GM18508 (cell line): ENCODE measurements around the gene KRTAP12-2.
"Not testable (repeated sequence)": the region's sequence is repeated elsewhere in the genome, so short reads cannot be mapped to it uniquely, and the experiment has no call there.

Source experiments
- ATAC-seq: cut with Tn5 transposase; IDR thresholded peaks from one replicate; pipeline ENCODE4 v1.9.1; 2021; ENCODE audit warnings: moderate number of reproducible peaks; ENCODE audit not compliant: insufficient read depth, unreplicated experiment

The KRTAP12-2 gene

DNA sequence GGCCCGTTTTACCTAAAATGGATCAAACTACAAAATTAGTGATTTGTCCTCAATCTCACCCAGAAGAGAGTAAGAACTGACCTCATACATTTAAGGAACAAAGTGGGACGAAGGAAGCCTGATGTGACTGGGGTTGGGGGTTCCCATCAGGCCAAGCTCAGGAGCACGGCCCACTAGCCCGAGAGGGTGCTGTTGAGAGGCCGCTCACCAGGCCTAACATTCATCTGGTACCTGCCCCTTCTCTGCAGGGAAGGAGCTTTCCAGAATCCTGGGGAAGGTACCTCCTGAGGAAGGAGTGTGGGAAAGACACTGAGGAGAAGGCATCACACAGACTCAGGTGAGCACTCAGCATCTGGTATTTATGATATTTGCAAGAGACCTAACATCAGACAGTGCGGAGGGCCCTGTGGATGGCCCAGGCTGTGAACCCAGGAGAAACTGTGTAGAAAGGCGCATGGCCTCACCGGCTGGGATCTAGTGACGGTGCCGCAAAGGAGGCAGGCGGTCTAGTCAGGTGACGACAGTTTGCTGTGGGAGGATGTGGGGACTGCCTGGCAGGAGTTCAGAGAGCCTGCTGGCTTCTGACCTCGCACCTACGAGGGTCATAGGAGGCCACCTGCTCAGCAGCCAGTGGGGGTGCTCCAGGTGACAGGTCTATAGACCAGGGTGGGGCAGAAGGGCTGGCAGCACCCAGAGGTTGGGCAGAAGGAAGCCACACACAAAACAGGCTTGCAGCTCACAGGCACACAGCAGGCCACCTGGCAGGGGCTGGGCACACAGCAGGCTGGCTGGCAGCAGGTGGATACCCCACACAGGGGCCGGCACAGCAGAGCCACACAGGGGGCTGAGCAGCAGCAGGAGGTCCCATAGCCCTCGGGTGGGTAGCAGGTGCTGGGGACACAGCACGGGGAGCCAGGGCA is 12.8 kb downstream of the KRTAP12-2 start:
- no peak for ATAC-seq

GRCh38 chr21:44653123-44653522 is 13.6 kb downstream of the KRTAP12-2 start:
- no peak for ATAC-seq

DNA sequence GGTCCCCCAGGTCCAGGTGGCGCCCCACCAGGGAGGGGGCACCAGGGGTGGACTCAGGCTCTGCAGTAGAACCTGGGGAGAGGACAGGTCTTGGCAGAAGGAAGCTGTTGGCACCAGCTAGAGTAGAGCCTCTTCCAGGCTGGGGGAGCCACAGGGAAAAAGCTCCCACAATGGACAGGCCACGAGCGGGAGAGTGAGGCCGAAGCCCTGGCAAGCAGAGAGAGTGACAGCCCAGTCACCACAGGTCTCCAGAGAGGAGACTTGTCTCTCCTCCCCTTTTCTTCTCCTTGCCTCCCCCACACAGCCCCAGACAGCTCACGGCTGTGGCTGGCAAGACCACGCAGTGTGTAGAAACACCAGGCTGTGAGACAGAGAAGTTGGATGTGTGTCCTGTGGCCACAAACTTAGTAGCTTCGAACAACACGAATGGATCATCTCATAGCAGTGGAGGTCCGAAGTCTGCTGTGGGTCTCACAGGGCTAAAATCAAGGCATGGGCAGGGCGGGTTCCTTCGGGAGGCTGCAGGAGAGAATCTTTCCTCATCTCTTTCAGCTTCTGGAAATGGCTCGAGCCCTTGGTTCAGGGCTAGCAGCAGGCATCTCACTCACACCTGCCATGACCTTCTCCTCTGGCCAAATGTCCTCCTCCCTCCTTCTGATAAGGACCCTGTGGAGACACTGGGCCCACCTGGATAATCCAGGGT is 15.6 kb downstream of the KRTAP12-2 start:
- no peak for ATAC-seq

GRCh38 chr21:44650265-44650972 is 16.3 kb downstream of the KRTAP12-2 start:
- no peak for ATAC-seq

DNA sequence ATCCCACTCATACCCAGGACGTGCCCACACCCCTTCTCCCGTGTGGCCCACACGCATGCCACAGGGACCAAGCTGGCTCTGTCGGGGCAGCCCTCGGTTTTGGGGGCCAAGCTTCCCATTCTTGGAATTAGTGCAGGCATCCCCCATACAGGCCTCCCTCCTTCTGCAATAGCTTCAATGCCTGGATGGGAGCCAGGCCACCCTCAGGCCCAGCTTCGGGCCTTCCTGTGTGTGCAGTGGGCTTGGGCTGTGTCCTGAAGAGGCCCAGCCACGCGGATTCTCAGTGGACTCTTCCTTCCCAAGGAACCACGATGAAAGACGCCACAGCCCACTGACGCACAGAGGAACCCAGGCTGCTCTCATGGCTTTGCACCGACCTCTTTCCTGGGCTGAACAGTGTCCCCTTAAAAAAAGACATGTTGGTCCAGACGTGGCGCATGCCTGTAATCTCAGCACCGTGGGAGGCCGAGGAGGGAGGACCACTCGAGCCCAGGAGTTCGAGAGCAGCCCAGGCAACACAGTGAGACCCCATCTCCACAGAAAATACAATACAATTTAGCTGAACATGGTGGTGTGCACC is 17.1 kb downstream of the KRTAP12-2 start:
- ATAC-seq: no peak

DNA sequence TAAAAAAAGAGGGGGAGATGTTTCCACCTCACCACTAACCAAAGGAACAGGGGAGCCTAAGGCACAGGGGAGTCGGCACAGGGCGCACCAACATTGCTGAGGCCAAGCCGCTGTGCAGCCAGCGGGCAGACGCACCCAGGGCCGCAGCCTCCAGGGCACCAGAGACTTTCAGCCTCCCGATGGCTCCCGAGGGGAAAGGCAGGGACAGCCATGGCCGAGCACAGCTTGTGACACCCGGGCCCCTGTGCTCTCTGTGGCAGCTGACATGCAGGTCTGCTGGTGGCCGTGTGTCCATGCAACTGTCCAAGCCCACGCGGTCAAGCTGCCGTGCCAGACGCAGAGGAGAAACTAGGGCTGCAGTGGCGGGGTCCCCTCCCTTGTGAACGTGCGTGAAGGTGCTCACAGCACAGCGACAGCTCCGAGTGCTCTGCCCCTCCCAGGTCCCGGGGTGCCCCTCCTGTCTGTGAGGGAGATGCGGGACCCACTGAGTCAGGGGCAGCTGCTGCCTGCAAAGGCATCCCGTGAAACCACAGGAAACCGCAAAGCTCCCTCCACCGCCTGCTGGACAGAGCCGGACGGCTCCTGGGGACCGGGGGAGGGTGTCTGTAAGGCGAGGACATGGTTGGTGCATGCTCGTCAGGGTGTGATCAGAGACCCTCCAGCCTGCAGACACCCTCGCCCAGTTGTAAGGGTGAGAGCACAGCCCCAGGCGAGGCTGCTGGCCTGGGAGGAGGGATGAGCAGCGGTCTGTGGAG is 18.0 kb downstream of the KRTAP12-2 start:
- no peak for ATAC-seq

- ATAC-seq: no peak
Measured at GRCh38 chr21:44647222-44647552, 19.5 kb downstream of the KRTAP12-2 start.

- ATAC-seq: not testable (repeated sequence)
Measured at GRCh38 chr21:44646366-44647221, 20.1 kb downstream of the KRTAP12-2 start, which contains the start of gene KRTAP10-11. Gene KRTAP10-11 (plus strand): TSS chr21:44646414. CDS start chr21:44646459, 45 bp downstream.

DNA sequence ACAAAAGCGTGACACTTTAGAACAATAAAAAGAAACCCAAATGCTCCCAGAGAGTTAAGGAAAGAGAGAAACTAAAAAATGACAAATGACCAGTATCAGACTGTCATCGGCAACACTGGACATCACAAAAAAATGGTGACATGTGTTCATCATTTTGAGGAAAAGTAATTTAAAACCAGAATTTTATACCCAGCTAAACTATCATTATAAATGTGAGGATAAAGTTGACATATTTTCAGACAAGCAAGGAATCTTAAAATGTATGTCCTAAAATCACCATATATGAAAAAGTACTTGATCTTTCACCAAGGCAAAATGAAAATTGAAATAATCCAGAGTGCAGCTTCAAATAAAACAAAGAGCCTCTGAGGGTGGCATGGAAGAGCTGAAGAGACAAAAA is 21.8 kb downstream of the KRTAP12-2 start:
- ATAC-seq: no peak

- no peak for ATAC-seq
Measured at GRCh38 chr21:44643741-44644310, 22.9 kb downstream of the KRTAP12-2 start.

- no peak for ATAC-seq
Measured at GRCh38 chr21:44640761-44641160, 26.0 kb downstream of the KRTAP12-2 start.

DNA sequence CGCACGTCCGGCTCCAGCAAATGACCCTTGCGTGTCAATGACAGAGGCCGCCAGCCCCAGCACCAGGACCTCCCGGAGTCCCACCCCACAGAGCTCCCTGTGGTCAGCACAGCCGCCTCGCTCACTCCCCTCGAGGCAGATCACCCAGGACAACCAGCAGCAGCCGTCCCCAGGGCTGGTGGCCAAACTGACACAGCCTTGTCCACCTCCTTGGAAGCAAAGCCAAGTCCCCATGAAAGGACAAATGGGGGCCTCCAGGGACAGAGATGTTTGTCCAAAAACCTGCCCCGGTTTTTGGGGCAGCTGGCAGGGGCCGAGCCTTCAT is 27.4 kb downstream of the KRTAP12-2 start:
- ATAC-seq: no peak

GRCh38 chr21:44638506-44639330 is 28.0 kb downstream of the KRTAP12-2 start:
- not testable (repeated sequence) for ATAC-seq

- not testable (repeated sequence) for ATAC-seq
Measured at GRCh38 chr21:44637851-44638348, 28.8 kb downstream of the KRTAP12-2 start.

DNA sequence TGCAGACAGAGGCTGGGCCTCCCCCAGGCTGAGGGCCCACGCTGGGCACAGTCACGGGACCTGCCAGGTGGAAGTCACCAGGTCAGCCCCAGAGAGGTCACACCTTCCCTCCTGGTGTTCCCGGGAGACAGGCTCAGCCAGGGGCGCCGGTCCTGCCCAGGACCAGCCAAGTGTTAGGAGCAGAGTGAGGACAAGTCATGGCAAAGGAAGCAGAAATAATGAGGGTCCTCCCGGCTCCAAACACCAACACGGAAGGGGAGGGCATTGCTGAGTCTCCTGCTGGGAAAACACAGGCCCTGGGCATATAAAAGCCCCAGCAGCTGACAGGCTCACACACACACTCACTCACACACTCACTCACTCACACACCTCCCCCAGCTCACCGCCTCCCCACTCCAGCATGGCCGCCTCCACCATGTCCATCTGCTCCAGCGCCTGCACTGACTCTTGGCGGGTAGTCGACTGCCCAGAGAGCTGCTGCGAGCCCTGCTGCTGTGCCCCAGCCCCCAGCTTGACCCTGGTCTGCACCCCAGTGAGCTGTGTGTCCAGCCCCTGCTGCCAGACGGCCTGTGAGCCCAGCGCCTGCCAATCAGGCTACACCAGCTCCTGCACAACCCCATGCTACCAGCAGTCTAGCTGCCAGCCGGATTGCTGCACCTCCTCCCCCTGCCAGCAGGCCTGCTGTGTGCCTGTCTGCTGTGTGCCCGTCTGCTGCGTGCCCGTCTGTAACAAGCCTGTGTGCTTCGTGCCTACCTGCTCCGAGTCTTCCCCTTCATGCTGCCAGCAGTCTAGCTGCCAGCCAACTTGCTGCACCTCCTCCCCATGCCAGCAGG is 29.5 kb downstream of the KRTAP12-2 start, which contains the start of gene KRTAP10-10:
TSS of gene KRTAP10-10 (plus strand) at position 339 of the 833 bp plus-strand sequence. CDS start at position 401, 62 bp downstream.
- no peak for ATAC-seq

- no peak for ATAC-seq
Measured at GRCh38 chr21:44636209-44637017, 30.3 kb downstream of the KRTAP12-2 start.
